IPS-18a (cell line): ENCODE data around the gene KLRD1.
"Not testable (repeated sequence)": the region's sequence is repeated elsewhere in the genome, so short reads cannot be mapped to it uniquely, and the experiment has no call there.

Experiments
- H3K27ac ChIP-seq: one replicate; pipeline ENCODE4 v1.5.1; 2013; ENCODE audit warnings: low read length
- H3K27me3 ChIP-seq: one replicate; pipeline ENCODE4 v1.6.1; 2013; ENCODE audit warnings: mild to moderate bottlenecking, low read length; ENCODE audit not compliant: control insufficient read depth, insufficient read depth
- H3K36me3 ChIP-seq: one replicate; pipeline ENCODE4 v1.6.1; 2013; ENCODE audit warnings: low read depth, low read length; ENCODE audit not compliant: control insufficient read depth
- H3K4me1 ChIP-seq: one replicate; pipeline ENCODE4 v1.6.1; 2013; ENCODE audit warnings: low read depth, low read length; ENCODE audit not compliant: control insufficient read depth
- H3K4me3 ChIP-seq: one replicate; pipeline ENCODE4 v1.5.1; 2013; ENCODE audit warnings: low read length
- H3K9ac ChIP-seq: one replicate; pipeline ENCODE4 v1.6.1; 2013; ENCODE audit warnings: mild to moderate bottlenecking, low read length, moderate library complexity
- H3K9me3 ChIP-seq: one replicate; pipeline ENCODE4 v1.6.1; 2013; ENCODE audit warnings: low read depth, low read length; ENCODE audit not compliant: control insufficient read depth

The KLRD1 gene

GRCh38 chr12:10339053-10339840, 31.6 kb downstream of the KLRD1 start:
- H3K9me3 ChIP-seq, result no peaks in the 10 kb centered on the region
- no peak overlapping the region for H3K9ac ChIP-seq
- H3K27ac ChIP-seq, result no peak overlapping the region
- no peak overlapping the region for H3K4me3 ChIP-seq
- no peaks in the 10 kb centered on the region for H3K27me3 ChIP-seq
- H3K4me1 ChIP-seq, result no peaks in the 10 kb centered on the region
- no peaks in the 10 kb centered on the region for H3K36me3 ChIP-seq

DNA sequence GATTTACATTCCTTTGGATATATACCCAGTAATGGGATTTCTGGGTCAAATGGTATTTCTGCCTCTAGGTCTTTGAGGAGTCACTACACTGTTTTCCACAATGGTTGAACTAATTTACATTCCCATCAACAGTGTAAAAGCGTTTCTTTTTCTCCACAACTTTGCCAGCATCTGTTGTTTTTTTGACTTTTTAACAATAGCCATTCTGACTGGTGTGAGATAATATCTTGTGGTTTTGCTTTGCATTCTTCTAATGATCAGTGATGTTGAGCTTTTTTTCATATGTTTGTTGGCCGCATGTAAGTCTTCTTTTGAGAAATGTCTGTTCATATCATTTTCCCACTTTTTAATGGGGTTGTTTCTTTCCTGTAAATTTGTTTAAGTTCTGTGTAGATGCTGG, 33.3 kb downstream of the KLRD1 start:
- H3K4me3 ChIP-seq, H3K27ac ChIP-seq, H3K4me1 ChIP-seq, H3K9me3 ChIP-seq, H3K36me3 ChIP-seq, H3K9ac ChIP-seq, H3K27me3 ChIP-seq: not testable (repeated sequence)

- no peak overlapping the region for H3K27ac ChIP-seq
- H3K4me1 ChIP-seq, result no peaks in the 10 kb centered on the region
- H3K9me3 ChIP-seq, result no peaks in the 10 kb centered on the region
- no peaks in the 10 kb centered on the region for H3K27me3 ChIP-seq
- H3K36me3 ChIP-seq, result no peaks in the 10 kb centered on the region
- H3K4me3 ChIP-seq, result no peak overlapping the region
- no peak overlapping the region for H3K9ac ChIP-seq
Observed at GRCh38 chr12:10341892-10342509, 34.3 kb downstream of the KLRD1 start.

DNA sequence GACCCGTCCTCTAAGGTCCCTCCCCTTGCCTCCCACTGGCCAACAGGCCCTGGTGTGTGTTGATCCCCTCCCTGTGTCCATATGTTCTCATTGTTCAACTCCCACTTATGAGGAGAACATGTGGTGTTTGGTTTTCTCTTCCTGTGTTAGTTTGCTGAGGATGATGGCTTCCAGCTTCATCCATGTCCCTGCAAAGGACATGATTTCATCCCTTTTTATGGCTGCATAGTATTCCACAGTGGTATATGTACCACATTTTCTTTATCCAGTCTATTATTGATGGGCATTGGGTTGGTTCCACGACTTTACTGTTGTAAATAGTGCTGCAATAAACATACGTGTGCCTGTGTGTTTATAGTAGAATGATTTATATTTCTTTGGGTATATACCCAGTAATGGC, 43.8 kb downstream of the KLRD1 start:
- not testable (repeated sequence) for H3K36me3 ChIP-seq, H3K9ac ChIP-seq, H3K27ac ChIP-seq

GRCh38 chr12:10354071-10354470, 46.4 kb downstream of the KLRD1 start:
- Histone ChIP-seq H3K9me3 (no peaks in the 10 kb centered on the region), H3K4me1 (peaks cover 4% of the 10 kb centered on the region), H3K9ac (no peak overlapping the region), H3K27me3 (no peaks in the 10 kb centered on the region), H3K36me3 (no peaks in the 10 kb centered on the region), H3K27ac (no peak overlapping the region), H3K4me3 (no peak overlapping the region)

More for the DNA sequence above, 43.8 kb downstream of the KLRD1 start:
- not testable (repeated sequence) for H3K4me3 ChIP-seq, H3K4me1 ChIP-seq, H3K9me3 ChIP-seq, H3K27me3 ChIP-seq

DNA sequence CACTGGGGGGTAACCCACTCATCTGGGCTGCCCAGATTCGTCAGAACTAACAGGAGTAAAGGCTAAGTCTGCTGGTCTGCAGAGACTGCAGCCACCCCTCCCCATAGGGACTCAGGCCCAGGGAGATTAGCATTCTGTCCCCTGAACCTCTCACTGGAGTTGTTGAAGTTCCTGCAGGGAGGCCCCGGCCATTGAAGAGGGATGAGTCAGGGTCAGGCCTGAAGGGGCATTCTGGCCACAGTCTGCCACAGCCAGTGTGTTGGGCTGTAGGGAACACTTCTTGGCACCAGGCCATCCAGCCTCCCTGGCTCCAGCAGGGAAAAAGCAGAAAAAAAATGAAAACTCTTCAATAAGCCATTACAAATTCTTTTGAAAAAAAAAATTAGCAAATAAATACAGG, 46.8 kb downstream of the KLRD1 start:
- Histone ChIP-seq H3K4me1 (peaks cover 4% of the 10 kb centered on the region), H3K9ac (no peak overlapping the region)

GRCh38 chr12:10358131-10358530, 50.5 kb downstream of the KLRD1 start:
- no peak overlapping the region for H3K9ac ChIP-seq
- H3K9me3 ChIP-seq, result no peaks in the 10 kb centered on the region
- peaks cover 23% of the 10 kb centered on the region for H3K4me1 ChIP-seq
- no peak overlapping the region for H3K4me3 ChIP-seq
- no peak overlapping the region for H3K27ac ChIP-seq
- H3K36me3 ChIP-seq, result no peaks in the 10 kb centered on the region
- no peaks in the 10 kb centered on the region for H3K27me3 ChIP-seq

More for the DNA sequence above, 46.8 kb downstream of the KLRD1 start:
- no peak overlapping the region for H3K27ac ChIP-seq
- no peaks in the 10 kb centered on the region for H3K9me3 ChIP-seq
- no peaks in the 10 kb centered on the region for H3K27me3 ChIP-seq
- H3K4me3 ChIP-seq, result no peak overlapping the region
- H3K36me3 ChIP-seq, result no peaks in the 10 kb centered on the region

GRCh38 chr12:10358969-10359368, 51.3 kb downstream of the KLRD1 start:
- Histone ChIP-seq H3K27ac (no peak overlapping the region), H3K9me3 (no peaks in the 10 kb centered on the region), H3K27me3 (no peaks in the 10 kb centered on the region)

DNA sequence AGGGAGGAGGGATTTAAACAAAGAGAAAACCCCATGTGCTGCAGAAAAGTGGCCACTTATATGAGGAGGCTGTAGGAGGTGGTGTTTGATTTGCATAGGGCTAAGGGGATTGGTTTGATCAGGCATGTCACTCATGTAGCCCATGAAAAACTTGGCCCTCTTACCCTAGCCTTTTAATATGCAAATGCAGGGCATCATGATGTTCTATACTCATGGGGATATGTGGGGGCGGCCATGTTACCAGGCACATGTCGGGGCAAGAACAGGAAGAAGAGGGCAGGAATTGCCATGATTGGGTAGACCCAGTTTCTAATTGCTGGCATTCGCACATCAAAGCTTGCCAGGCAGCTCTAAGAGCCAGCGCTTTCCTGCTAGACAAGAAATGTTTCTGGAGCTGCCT, 53.4 kb downstream of the KLRD1 start:
- H3K36me3 ChIP-seq, result no peaks in the 10 kb centered on the region
- H3K4me1 ChIP-seq, result peaks cover 40% of the 10 kb centered on the region
- no peaks in the 10 kb centered on the region for H3K9me3 ChIP-seq
- H3K4me3 ChIP-seq, result no peak overlapping the region
- H3K9ac ChIP-seq, result no peak overlapping the region
- H3K27ac ChIP-seq, result no peak overlapping the region
- no peaks in the 10 kb centered on the region for H3K27me3 ChIP-seq

More at GRCh38 chr12:10358969-10359368, 51.3 kb downstream of the KLRD1 start:
- Histone ChIP-seq H3K9ac (no peak overlapping the region), H3K36me3 (no peaks in the 10 kb centered on the region), H3K4me3 (no peak overlapping the region), H3K4me1 (peaks cover 32% of the 10 kb centered on the region)

DNA sequence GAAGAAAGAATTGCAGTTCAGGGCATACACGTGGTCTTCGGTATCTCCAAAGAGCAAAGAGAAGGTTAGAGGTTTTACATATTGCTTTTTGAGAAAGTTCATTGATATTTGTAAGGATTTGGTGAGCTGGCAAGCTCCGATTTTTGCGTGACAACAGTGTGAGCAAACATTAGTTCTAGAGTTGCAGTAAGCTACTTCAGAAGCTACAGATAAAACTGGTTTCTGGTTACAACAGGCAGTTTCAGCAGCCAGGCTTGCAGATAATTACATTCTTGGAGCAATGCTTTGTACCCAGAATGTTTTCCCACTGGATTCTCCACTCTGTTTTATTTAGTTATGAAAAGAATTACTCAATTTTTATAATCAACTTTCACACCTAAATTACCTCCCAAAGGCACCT, 54.0 kb downstream of the KLRD1 start:
- Histone ChIP-seq H3K9me3 (no peaks in the 10 kb centered on the region), H3K4me3 (no peak overlapping the region), H3K4me1 (peaks cover 44% of the 10 kb centered on the region), H3K9ac (no peak overlapping the region), H3K27ac (no peak overlapping the region), H3K27me3 (no peaks in the 10 kb centered on the region), H3K36me3 (no peaks in the 10 kb centered on the region)

GRCh38 chr12:10362325-10362724, 54.7 kb downstream of the KLRD1 start:
- Histone ChIP-seq H3K9ac (no peak overlapping the region), H3K36me3 (no peaks in the 10 kb centered on the region), H3K4me3 (no peak overlapping the region), H3K4me1 (peaks cover 44% of the 10 kb centered on the region), H3K9me3 (no peaks in the 10 kb centered on the region), H3K27ac (no peak overlapping the region), H3K27me3 (no peaks in the 10 kb centered on the region)
